ENCODE measurements around the gene PREX1.

Gene PREX1

DNA sequence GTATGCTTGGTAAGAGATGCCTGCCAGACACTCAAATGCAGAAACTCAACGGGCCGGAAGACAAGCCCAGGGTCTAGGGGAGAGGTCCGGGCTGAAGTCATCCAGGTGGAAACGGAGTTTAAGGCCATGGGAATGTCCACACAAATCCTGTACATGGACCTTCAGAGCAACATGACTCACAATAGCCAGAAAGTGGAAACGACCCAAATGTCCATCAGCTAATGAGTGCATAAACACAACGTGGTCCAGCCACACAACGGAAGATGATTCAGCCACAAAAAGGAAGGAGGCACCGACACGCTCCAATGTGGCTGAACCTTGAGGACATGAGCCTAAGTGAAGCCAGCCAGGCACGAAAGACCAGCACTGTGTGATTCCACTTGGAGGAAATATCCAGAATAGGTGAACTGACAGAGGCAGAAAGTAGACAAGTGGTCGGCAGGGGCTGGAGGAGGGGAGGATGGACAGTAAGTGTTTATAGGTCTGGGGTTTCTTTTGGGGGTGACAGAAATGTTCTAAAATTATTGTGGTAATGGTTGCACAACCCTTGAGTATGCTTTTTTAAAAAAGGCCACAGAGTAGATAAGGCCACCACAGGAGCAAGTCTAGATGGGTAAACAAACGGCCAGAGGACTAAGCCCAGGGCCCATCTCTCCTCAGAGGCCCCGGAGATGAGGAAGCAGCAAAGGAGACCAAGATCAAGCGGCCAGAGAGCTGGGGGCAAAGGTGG, 105.6 kb downstream of the PREX1 start:
- POLR2A ChIA-PET (ENCODE audit: low non-redundant PET) = no interaction called here
- CTCF ChIA-PET = interaction anchor here (0.5 to 0.6 kb wide), 3 partner anchors 140 to 1752 kb away, joined by 3 read pairs; no protein-coding TSS in a partner anchor
- no peak overlapping the region for H3K27ac ChIP-seq
- TF ChIP-seq, protein P1, sequence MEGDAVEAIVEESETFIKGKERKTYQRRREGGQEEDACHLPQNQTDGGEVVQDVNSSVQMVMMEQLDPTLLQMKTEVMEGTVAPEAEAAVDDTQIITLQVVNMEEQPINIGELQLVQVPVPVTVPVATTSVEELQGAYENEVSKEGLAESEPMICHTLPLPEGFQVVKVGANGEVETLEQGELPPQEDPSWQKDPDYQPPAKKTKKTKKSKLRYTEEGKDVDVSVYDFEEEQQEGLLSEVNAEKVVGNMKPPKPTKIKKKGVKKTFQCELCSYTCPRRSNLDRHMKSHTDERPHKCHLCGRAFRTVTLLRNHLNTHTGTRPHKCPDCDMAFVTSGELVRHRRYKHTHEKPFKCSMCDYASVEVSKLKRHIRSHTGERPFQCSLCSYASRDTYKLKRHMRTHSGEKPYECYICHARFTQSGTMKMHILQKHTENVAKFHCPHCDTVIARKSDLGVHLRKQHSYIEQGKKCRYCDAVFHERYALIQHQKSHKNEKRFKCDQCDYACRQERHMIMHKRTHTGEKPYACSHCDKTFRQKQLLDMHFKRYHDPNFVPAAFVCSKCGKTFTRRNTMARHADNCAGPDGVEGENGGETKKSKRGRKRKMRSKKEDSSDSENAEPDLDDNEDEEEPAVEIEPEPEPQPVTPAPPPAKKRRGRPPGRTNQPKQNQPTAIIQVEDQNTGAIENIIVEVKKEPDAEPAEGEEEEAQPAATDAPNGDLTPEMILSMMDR (conservative IDR thresholded peaks at IDR 0.05; ENCODE audit: low read depth) = no peak
- DNase-seq (ENCODE audit: low spot score) = no peak

DNA sequence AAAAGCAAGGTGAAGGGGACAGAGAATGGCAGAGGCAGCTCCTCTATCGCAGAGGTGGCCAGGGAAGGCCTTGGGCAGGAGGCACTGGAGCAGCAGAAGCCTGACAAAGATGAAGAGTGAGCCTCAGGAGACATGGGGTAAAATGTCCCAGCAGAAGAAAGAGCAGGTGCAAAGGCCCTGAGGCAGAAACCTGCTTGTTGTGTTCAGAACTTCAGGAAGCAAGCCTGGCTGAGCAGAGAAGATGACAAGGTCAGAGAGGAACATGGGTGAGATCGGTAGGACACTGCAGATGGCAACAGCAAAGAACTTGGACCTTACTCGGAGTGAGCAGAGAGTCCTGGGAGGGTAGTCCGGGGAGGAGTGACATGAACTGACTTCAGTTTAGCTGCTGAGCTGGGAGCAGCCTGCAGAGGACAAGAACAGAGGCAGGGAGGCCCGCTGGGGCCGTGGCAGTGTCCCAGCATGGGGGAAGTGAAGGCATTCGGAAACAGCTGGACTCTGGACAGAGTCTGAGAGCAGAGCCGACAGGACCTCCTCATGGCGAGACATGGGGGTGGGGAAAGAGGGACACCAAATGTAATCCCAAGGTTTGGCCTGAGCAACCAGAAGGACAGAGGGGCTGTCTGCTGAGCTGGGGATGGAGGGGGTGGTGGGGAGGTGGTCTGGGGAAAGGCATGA, 106.3 kb downstream of the PREX1 start:
- H3K27ac ChIP-seq = no peak overlapping the region
- CTCF ChIA-PET = no interaction called here
- TF ChIP-seq, protein P1 (conservative IDR thresholded peaks at IDR 0.05; ENCODE audit: low read depth) = no peak
- POLR2A ChIA-PET (ENCODE audit: low non-redundant PET) = no interaction called here
- DNase-seq (ENCODE audit: low spot score) = no peak

DNA sequence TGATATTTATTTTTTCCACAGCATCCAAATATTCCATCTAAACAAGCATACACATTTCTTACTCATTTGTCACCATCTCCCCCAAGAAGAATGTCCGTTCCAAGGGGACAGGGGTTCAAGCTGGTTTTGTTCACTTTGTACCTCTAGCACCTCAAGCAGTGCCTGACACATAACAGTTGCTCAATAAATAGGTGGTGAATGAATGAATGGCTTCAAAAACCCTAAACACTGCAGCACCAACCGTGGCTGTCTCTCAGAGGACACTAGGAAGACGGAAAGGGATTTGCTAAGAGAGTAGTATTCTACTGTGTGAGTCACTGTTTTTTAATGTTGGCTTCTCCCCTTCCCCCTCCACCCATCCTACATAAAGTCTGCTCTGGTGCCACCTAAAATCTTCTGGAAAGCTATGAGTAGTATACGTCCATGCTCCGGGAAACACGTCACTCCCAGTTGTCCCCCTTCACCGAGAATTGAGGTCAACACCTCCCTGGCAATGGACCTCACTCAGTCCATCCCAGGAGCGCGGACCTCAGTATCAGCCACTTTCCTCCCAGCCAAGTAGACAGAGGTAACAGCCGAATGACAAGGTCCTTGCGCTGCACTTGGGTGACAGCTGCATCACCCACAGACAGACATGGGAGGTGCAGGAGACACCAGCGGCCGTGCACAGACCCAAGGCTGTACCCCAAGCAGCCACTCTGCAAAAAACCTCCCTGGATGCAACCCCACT, 107.4 kb downstream of the PREX1 start:
- ChIA-PET POLR2A (ENCODE audit: low non-redundant PET) (no interaction called here), CTCF (interaction anchor here (0.8 kb wide), 1 partner anchor 185 kb away, joined by 3 read pairs; no protein-coding TSS in a partner anchor)
- TF ChIP-seq, protein P1 (conservative IDR thresholded peaks at IDR 0.05; ENCODE audit: low read depth) = no peak
- DNase-seq (ENCODE audit: low spot score) = no peak
- H3K27ac ChIP-seq = no peak overlapping the region

DNA sequence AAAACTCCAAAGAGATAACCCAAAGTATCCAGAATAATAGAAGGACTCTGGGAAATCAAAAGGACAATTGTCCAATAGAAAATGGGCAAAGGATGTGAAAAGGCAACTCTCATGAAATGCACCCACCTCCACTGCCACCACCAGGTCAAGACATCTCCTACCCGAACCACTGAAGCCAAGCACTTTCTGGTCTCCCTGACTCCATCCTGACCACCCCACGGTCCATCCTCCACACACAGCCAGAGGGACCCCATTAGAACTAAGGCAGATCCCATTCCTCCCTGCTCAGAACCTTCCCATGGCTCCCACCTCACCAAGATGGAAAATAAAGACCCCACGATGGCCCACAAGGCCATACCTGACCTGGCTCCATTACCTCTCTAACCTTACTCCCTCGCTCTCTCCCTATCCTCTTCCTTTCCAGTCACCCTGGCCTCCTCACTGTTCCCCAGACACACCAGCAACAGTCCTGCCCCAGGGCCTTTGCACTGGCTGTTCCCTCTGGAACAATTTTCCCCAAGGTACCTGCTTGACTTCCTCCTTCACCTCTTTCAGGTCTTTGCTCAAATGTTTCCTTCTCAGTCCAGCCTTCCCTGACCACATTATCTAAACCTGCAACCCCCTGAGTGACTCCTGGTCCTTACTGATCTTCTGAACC, 108.1 kb downstream of the PREX1 start:
- no peak overlapping the region for H3K27ac ChIP-seq
- TF ChIP-seq, protein P1 (conservative IDR thresholded peaks at IDR 0.05; ENCODE audit: low read depth) = no peak
- no peak for DNase-seq (ENCODE audit: low spot score)
- ChIA-PET CTCF (no interaction called here), POLR2A (ENCODE audit: low non-redundant PET) (no interaction called here)

DNA sequence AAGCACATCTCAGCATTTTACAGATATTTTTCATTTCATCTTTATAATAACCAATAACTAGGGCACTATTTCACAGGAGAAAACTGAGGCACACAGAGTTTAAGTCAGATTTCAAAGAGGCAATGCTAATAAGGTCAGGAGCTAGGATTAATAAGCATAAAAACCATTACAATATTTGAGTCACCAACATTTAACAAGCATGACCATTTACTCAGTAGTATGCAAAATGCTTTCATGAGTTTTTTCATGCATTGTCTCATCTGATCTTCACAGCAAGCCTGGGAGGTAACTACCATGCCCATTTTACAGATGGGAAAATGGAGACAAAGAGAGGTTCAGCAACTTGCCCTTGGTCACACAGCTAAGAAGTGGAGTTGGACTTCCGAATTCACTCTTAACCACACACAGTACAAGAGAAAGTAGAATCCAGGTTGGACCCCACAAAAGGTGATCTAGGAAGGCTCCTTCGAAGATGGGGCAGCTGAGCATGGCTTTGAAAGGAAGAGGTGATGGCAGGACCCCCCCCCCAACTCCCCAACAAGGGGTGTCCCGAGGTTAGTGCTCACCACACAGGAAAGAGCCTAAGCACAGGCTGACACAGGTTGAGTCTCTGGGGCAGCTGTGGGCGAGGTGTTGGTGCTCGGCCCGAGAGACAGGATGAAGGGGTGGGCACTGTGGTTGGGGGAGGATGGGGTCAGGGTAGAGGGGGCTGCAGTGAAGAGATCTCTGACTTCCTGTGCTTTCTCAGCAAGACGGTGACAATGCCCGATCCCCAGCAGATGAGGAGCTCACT, 108.8 kb downstream of the PREX1 start:
- TF ChIP-seq, protein P1 (conservative IDR thresholded peaks at IDR 0.05; ENCODE audit: low read depth) = no peak
- ChIA-PET POLR2A (ENCODE audit: low non-redundant PET) (no interaction called here), CTCF (interaction anchor here (0.6 kb wide), 1 partner anchor 11 kb away, joined by 3 read pairs; no protein-coding TSS in a partner anchor)
- H3K27ac ChIP-seq = no peak overlapping the region
- no peak for DNase-seq (ENCODE audit: low spot score)
